GM23338 (cell line): ENCODE measurements around the gene LRRC26. TPM values are rescaled to one million over a fixed set of nuclear protein-coding genes. Genes with fewer than 3 reads are reported as not detected.

Experiments
- ATAC-seq: fragments of 200-7000 bp; cut with Tn5 transposase; 3 replicates; pipeline ENCODE4 v1.9.1; 2020
- DNase-seq: peaks from one replicate; pipeline ENCODE4 v3.0.0-alpha.2; 2015; ENCODE audit warnings: low spot score
- H2AFZ ChIP-seq: fragments of 200-600 bp; sonication (generic); 2 replicates; pipeline ENCODE4 v1.8.0; 2016; ENCODE audit warnings: antibody characterized with exemption, mild to moderate bottlenecking, moderate library complexity
- H3F3A ChIP-seq: fragments of 200-600 bp; sonication (generic); replicated peaks from 2 replicates; pipeline ENCODE4 v1.8.0; 2017; ENCODE audit warnings: antibody characterized with exemption, mixed run types, low read depth
- H3K27ac ChIP-seq: fragments of 200-600 bp; sonication (generic); 2 replicates; pipeline ENCODE4 v1.6.1; 2016; ENCODE audit warnings: low read depth
- H3K27me3 ChIP-seq: fragments of 200-600 bp; sonication (generic); 2 replicates; pipeline ENCODE4 v1.8.0; 2016; ENCODE audit warnings: mild to moderate bottlenecking, mixed run types, moderate library complexity; ENCODE audit not compliant: insufficient read depth
- H3K36me3 ChIP-seq: fragments of 200-600 bp; sonication (generic); 2 replicates; pipeline ENCODE4 v1.8.0; 2016; ENCODE audit warnings: mild to moderate bottlenecking; ENCODE audit not compliant: insufficient read depth
- H3K4me1 ChIP-seq: fragments of 200-600 bp; sonication (generic); 2 replicates; pipeline ENCODE4 v1.8.0; 2016; ENCODE audit warnings: mild to moderate bottlenecking, moderate library complexity; ENCODE audit not compliant: insufficient read depth
- H3K4me2 ChIP-seq: fragments of 200-600 bp; sonication (generic); 2 replicates; pipeline ENCODE4 v1.7.1; 2017; ENCODE audit warnings: mixed run types
- H3K4me3 ChIP-seq: fragments of 200-600 bp; sonication (generic); 2 replicates; pipeline ENCODE4 v1.6.1; 2016; ENCODE audit warnings: mixed run types
- H3K79me2 ChIP-seq: fragments of 200-600 bp; sonication (generic); replicated peaks from 2 replicates; pipeline ENCODE4 v1.8.0; 2017; ENCODE audit warnings: mild to moderate bottlenecking; ENCODE audit not compliant: insufficient read depth
- H3K9me2 ChIP-seq: fragments of 200-600 bp; sonication (generic); 2 replicates; pipeline ENCODE4 v1.8.0; 2017; ENCODE audit not compliant: insufficient read depth
- H4K20me1 ChIP-seq: fragments of 200-600 bp; sonication (generic); replicated peaks from 2 replicates; pipeline ENCODE4 v1.8.0; 2017; ENCODE audit warnings: mild to moderate bottlenecking; ENCODE audit not compliant: insufficient read depth
- H3K27ac Mint-ChIP-seq: 2 replicates; pipeline ENCODE4 v1.8.0; 2020; ENCODE audit warnings: inconsistent platforms, mild to moderate bottlenecking, moderate library complexity, mixed read lengths
- H3K27me3 Mint-ChIP-seq: 3 replicates; pipeline ENCODE4 v1.8.0; 2022; ENCODE audit warnings: low read depth, mild to moderate bottlenecking, moderate library complexity, mixed read lengths, inconsistent platforms; ENCODE audit not compliant: insufficient read depth, poor library complexity
- H3K36me3 Mint-ChIP-seq: 3 replicates; pipeline ENCODE4 v1.8.0; 2021; ENCODE audit warnings: low read depth, mild to moderate bottlenecking, inconsistent platforms, moderate library complexity, mixed read lengths
- H3K4me1 Mint-ChIP-seq: 3 replicates; pipeline ENCODE4 v1.8.0; 2020; ENCODE audit warnings: mild to moderate bottlenecking, inconsistent platforms, mixed read lengths
- H3K4me3 Mint-ChIP-seq: 3 replicates; pipeline ENCODE4 v1.8.0; 2021; ENCODE audit warnings: moderate library complexity, mild to moderate bottlenecking, inconsistent platforms, mixed read lengths
- H3K9me3 Mint-ChIP-seq: 3 replicates; pipeline ENCODE4 v1.8.0; 2020; ENCODE audit warnings: moderate library complexity, mild to moderate bottlenecking, inconsistent platforms, mixed read lengths
- CREB1 ChIP-seq: fragments of 250-450 bp; sonication (Bioruptor Pico); IDR thresholded peaks from 2 replicates; pipeline ENCODE4 v1.5.0; 2020; ENCODE audit warnings: low read depth, mild to moderate bottlenecking, moderate library complexity
- EZH2 ChIP-seq: fragments of 200-600 bp; sonication (generic); IDR thresholded peaks from one replicate; pipeline ENCODE4 v1.8.0; 2017; ENCODE audit warnings: antibody characterized with exemption, mild to moderate bottlenecking, low read depth; ENCODE audit not compliant: unreplicated experiment
- EZH2phosphoT487 ChIP-seq: fragments of 200-600 bp; sonication (generic); IDR thresholded peaks from one replicate; pipeline ENCODE4 v1.8.1; 2018; ENCODE audit warnings: antibody characterized with exemption; ENCODE audit not compliant: unreplicated experiment
- JUNB ChIP-seq: IDR thresholded peaks from one replicate; pipeline ENCODE4 v1.6.1; 2016; ENCODE audit warnings: antibody characterized with exemption; ENCODE audit not compliant: unreplicated experiment
- NANOG ChIP-seq: IDR thresholded peaks from 2 replicates; pipeline ENCODE4 v1.6.1; 2016; ENCODE audit warnings: antibody characterized with exemption, borderline replicate concordance
- POLR2AphosphoS5 ChIP-seq: IDR thresholded peaks from 2 replicates; pipeline ENCODE4 v1.6.1; 2016; ENCODE audit warnings: antibody characterized with exemption, low read depth
- STAT1 ChIP-seq: IDR thresholded peaks from one replicate; pipeline ENCODE4 v1.6.1; 2016; ENCODE audit warnings: antibody characterized with exemption; ENCODE audit not compliant: unreplicated experiment
- ZNF114 ChIP-seq: fragments of 250-450 bp; sonication (Bioruptor Pico); IDR thresholded peaks from 2 replicates; pipeline ENCODE4 v1.5.0; 2020; ENCODE audit warnings: mild to moderate bottlenecking, moderate library complexity
- ZNF331 ChIP-seq: fragments of 250-450 bp; sonication (Bioruptor Pico); IDR thresholded peaks from 2 replicates; pipeline ENCODE4 v1.5.0; 2020; ENCODE audit warnings: low read depth, mild to moderate bottlenecking, moderate library complexity
- polyA plus RNA-seq: library from polyadenylated mRNA; unstranded; fragments of >200 nt; fragmentation: Nextera tagmentation; extraction: Ambion mirVana; gene quantifications from 2 replicates; pipeline ENCODE4 v1.2.1, GENCODE V29; 2016
- total RNA-seq: library from RNA; depleted of rRNA; stranded (reverse); fragments of >200 nt; shearing (Covaris generic); gene quantifications from 2 replicates; pipeline ENCODE4 v1.2.3, GENCODE V29; 2014
- TF ChIP-seq, protein P1 (sequence below): fragments of 250-450 bp; sonication (Bioruptor Pico); IDR thresholded peaks from 2 replicates; pipeline ENCODE4 v1.5.0; 2020; ENCODE audit warnings: mild to moderate bottlenecking, moderate library complexity
- TF ChIP-seq, protein P2 (sequence below), 2 experiments: fragments of 200-600 bp in 1 of 2; sonication (generic) in 1 of 2; conservative IDR thresholded peaks; 2 replicates each; pipeline versions ENCODE4 v1.5.1 to v1.6.1; 2016 to 2017; ENCODE audit warnings: antibody characterized with exemption in 2 of 2, low read depth in 2 of 2, mild to moderate bottlenecking in 2 of 2, moderate library complexity in 1 of 2
- TF ChIP-seq, protein P3 (sequence below): IDR thresholded peaks from 2 replicates; pipeline ENCODE4 v1.6.1; 2016; ENCODE audit warnings: antibody characterized with exemption
- TF ChIP-seq, protein P4 (sequence below): IDR thresholded peaks from one replicate; pipeline ENCODE4 v1.6.1; 2018; ENCODE audit warnings: antibody characterized with exemption; ENCODE audit not compliant: unreplicated experiment

Gene LRRC26
- total and polyA plus RNA-seq, 2 experiments from 2014 or later: 0.21 to 4.3 TPM

DNA sequence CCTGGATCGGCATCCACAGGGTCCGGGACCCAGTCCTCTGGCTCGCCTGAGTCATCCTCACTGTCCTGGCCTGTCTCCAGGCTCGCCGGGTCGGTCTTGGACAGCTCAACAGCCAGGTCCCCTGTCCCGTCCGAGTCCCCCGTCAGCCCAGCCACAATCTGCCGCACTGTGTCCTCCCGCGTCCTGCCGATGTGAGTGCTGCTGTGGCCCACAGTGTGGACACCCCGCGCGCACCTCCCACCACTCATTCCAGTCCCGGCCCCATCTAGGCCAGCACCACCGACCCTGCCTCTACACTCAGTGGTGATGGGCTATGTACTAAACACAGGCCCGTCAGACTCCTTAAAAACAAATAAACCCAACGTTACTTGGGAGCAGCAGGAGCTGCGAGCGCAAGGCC is 11.8 kb upstream of the LRRC26 start (continued):
- TF ChIP-seq, protein P1, sequence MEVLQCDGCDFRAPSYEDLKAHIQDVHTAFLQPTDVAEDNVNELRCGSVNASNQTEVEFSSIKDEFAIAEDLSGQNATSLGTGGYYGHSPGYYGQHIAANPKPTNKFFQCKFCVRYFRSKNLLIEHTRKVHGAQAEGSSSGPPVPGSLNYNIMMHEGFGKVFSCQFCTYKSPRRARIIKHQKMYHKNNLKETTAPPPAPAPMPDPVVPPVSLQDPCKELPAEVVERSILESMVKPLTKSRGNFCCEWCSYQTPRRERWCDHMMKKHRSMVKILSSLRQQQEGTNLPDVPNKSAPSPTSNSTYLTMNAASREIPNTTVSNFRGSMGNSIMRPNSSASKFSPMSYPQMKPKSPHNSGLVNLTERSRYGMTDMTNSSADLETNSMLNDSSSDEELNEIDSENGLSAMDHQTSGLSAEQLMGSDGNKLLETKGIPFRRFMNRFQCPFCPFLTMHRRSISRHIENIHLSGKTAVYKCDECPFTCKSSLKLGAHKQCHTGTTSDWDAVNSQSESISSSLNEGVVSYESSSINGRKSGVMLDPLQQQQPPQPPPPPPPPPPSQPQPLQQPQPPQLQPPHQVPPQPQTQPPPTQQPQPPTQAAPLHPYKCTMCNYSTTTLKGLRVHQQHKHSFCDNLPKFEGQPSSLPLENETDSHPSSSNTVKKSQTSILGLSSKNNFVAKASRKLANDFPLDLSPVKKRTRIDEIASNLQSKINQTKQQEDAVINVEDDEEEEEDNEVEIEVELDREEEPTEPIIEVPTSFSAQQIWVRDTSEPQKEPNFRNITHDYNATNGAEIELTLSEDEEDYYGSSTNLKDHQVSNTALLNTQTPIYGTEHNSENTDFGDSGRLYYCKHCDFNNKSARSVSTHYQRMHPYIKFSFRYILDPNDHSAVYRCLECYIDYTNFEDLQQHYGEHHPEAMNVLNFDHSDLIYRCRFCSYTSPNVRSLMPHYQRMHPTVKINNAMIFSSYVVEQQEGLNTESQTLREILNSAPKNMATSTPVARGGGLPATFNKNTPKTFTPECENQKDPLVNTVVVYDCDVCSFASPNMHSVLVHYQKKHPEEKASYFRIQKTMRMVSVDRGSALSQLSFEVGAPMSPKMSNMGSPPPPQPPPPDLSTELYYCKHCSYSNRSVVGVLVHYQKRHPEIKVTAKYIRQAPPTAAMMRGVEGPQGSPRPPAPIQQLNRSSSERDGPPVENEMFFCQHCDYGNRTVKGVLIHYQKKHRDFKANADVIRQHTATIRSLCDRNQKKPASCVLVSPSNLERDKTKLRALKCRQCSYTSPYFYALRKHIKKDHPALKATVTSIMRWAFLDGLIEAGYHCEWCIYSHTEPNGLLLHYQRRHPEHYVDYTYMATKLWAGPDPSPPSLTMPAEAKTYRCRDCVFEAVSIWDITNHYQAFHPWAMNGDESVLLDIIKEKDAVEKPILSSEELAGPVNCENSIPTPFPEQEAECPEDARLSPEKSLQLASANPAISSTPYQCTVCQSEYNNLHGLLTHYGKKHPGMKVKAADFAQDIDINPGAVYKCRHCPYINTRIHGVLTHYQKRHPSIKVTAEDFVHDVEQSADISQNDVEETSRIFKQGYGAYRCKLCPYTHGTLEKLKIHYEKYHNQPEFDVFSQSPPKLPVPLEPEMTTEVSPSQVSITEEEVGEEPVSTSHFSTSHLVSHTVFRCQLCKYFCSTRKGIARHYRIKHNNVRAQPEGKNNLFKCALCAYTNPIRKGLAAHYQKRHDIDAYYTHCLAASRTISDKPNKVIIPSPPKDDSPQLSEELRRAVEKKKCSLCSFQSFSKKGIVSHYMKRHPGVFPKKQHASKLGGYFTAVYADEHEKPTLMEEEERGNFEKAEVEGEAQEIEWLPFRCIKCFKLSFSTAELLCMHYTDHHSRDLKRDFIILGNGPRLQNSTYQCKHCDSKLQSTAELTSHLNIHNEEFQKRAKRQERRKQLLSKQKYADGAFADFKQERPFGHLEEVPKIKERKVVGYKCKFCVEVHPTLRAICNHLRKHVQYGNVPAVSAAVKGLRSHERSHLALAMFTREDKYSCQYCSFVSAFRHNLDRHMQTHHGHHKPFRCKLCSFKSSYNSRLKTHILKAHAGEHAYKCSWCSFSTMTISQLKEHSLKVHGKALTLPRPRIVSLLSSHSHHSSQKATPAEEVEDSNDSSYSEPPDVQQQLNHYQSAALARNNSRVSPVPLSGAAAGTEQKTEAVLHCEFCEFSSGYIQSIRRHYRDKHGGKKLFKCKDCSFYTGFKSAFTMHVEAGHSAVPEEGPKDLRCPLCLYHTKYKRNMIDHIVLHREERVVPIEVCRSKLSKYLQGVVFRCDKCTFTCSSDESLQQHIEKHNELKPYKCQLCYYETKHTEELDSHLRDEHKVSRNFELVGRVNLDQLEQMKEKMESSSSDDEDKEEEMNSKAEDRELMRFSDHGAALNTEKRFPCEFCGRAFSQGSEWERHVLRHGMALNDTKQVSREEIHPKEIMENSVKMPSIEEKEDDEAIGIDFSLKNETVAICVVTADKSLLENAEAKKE (CRISPR knock-in tag): no peak
- no peak for TF ChIP-seq STAT1
- TF ChIP-seq CREB1 (CRISPR knock-in tag): no peak
- TF ChIP-seq EZH2: no peak
- no peak for TF ChIP-seq EZH2phosphoT487

DNA sequence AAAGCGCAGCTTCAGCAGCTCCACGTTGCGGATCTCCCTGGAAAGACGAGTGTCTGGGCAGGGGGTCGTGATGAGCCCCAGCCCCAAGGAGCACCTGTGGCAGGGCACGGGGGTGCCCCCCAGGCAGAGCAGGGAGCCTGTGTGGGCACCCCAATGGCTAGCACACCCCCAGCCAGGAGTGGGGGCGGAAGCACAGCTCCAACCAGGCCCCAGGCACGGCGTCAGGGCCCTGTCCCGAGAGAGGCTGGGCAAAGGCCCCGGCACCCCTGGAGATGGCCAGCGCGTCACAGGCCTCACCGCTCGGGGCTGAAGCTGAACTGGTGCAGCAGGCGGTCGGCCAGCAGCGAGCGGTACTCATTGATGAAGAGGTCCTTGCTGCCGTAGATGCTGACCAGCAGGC is 10.6 kb upstream of the LRRC26 start:
- peaks cover 25% of the 10 kb centered on the region for H3K36me3 Mint-ChIP-seq
- no peak for ATAC-seq
- TF ChIP-seq POLR2AphosphoS5 (no peak), EZH2 (no peak), NANOG (no peak), CREB1 (CRISPR knock-in tag) (no peak), ZNF114 (CRISPR knock-in tag) (no peak), ZNF331 (CRISPR knock-in tag) (no peak), EZH2phosphoT487 (no peak), STAT1 (no peak), JUNB (no peak)
- TF ChIP-seq, protein P2, sequence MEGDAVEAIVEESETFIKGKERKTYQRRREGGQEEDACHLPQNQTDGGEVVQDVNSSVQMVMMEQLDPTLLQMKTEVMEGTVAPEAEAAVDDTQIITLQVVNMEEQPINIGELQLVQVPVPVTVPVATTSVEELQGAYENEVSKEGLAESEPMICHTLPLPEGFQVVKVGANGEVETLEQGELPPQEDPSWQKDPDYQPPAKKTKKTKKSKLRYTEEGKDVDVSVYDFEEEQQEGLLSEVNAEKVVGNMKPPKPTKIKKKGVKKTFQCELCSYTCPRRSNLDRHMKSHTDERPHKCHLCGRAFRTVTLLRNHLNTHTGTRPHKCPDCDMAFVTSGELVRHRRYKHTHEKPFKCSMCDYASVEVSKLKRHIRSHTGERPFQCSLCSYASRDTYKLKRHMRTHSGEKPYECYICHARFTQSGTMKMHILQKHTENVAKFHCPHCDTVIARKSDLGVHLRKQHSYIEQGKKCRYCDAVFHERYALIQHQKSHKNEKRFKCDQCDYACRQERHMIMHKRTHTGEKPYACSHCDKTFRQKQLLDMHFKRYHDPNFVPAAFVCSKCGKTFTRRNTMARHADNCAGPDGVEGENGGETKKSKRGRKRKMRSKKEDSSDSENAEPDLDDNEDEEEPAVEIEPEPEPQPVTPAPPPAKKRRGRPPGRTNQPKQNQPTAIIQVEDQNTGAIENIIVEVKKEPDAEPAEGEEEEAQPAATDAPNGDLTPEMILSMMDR (conservative IDR thresholded peaks at IDR 0.05; ENCODE audit: low read depth in 2 of 2): no peak
- TF ChIP-seq, protein P3, sequence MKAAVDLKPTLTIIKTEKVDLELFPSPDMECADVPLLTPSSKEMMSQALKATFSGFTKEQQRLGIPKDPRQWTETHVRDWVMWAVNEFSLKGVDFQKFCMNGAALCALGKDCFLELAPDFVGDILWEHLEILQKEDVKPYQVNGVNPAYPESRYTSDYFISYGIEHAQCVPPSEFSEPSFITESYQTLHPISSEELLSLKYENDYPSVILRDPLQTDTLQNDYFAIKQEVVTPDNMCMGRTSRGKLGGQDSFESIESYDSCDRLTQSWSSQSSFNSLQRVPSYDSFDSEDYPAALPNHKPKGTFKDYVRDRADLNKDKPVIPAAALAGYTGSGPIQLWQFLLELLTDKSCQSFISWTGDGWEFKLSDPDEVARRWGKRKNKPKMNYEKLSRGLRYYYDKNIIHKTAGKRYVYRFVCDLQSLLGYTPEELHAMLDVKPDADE: no peak
- TF ChIP-seq, protein P4, sequence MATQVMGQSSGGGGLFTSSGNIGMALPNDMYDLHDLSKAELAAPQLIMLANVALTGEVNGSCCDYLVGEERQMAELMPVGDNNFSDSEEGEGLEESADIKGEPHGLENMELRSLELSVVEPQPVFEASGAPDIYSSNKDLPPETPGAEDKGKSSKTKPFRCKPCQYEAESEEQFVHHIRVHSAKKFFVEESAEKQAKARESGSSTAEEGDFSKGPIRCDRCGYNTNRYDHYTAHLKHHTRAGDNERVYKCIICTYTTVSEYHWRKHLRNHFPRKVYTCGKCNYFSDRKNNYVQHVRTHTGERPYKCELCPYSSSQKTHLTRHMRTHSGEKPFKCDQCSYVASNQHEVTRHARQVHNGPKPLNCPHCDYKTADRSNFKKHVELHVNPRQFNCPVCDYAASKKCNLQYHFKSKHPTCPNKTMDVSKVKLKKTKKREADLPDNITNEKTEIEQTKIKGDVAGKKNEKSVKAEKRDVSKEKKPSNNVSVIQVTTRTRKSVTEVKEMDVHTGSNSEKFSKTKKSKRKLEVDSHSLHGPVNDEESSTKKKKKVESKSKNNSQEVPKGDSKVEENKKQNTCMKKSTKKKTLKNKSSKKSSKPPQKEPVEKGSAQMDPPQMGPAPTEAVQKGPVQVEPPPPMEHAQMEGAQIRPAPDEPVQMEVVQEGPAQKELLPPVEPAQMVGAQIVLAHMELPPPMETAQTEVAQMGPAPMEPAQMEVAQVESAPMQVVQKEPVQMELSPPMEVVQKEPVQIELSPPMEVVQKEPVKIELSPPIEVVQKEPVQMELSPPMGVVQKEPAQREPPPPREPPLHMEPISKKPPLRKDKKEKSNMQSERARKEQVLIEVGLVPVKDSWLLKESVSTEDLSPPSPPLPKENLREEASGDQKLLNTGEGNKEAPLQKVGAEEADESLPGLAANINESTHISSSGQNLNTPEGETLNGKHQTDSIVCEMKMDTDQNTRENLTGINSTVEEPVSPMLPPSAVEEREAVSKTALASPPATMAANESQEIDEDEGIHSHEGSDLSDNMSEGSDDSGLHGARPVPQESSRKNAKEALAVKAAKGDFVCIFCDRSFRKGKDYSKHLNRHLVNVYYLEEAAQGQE: no peak

More for the DNA sequence above, 10.6 kb upstream of the LRRC26 start:
- Histone ChIP-seq H3F3A (peaks cover 7% of the 10 kb centered on the region; the same call in 1 of the 2 replicates), H3K27ac (no peak overlapping the region), H3K4me1 (no peaks in the 10 kb centered on the region), H3K4me3 (no peak overlapping the region), H3K79me2 (no peaks in the 10 kb centered on the region), H3K36me3 (no peaks in the 10 kb centered on the region), H3K4me2 (no peak overlapping the region), H3K27me3 (no peaks in the 10 kb centered on the region), H3K9me2 (no peaks in the 10 kb centered on the region), H2AFZ (no peak overlapping the region), H4K20me1 (no peaks in the 10 kb centered on the region)
- H3K4me1 Mint-ChIP-seq: no peaks in the 10 kb centered on the region; the same call in 1 of the 3 replicates
- H3K27ac Mint-ChIP-seq: no peak overlapping the region
- H3K9me3 Mint-ChIP-seq: no peaks in the 10 kb centered on the region
- H3K27me3 Mint-ChIP-seq: peaks cover 3% of the 10 kb centered on the region
- no peak for DNase-seq
- no peak overlapping the region for H3K4me3 Mint-ChIP-seq
